Activated T-cell treated with anti-CD3 and anti-CD28 coated beads, Interleukin-2, amount 50 U/mL, for 48 hours (primary cell): ENCODE measurements around the gene CLEC1A.

Experiments
- DNase-seq, 2 experiments: peaks; one replicate each; pipeline ENCODE4 v3.0.0-alpha.2; 2020

Gene CLEC1A

GRCh38 chr12:10098791-10099190 lies at the start of gene CLEC1A:
CLEC1A (minus strand) TSS chr12:10098985; CDS start chr12:10098922, 63 bp downstream.
- no peak for DNase-seq

GRCh38 chr12:10147714-10148403 lies 49.1 kb upstream of the CLEC1A start:
- DNase-seq: no peak

- DNase-seq: no peak
These were observed 44.3 kb upstream of the CLEC1A start for GRCh38 chr12:10142976-10143589.

- peak; percentile 41 to 53 for DNase-seq
These were observed 41.2 kb upstream of the CLEC1A start for GRCh38 chr12:10140001-10140400.

- no peak for DNase-seq
These were observed 37.9 kb upstream of the CLEC1A start for GRCh38 chr12:10136637-10137205.

- no peak for DNase-seq
These were observed 36.3 kb upstream of the CLEC1A start for GRCh38 chr12:10135126-10135525.

GRCh38 chr12:10132850-10133370 lies 34.1 kb upstream of the CLEC1A start:
- no peak for DNase-seq

- DNase-seq: no peak
These were observed 32.4 kb upstream of the CLEC1A start for GRCh38 chr12:10131111-10131690.

- DNase-seq: no peak
These were observed 31.3 kb upstream of the CLEC1A start, which contains the start of gene CLEC7A for GRCh38 chr12:10130042-10130441. CLEC7A (minus strand) TSS chr12:10130199; CDS start chr12:10130082, 117 bp downstream.

GRCh38 chr12:10128687-10129086 lies 29.9 kb upstream of the CLEC1A start:
- no peak for DNase-seq

GRCh38 chr12:10126413-10126812 lies 27.6 kb upstream of the CLEC1A start:
- no peak for DNase-seq

- no peak for DNase-seq
These were observed 23.9 kb upstream of the CLEC1A start for GRCh38 chr12:10122689-10123088.

GRCh38 chr12:10121278-10121677 lies 22.5 kb upstream of the CLEC1A start:
- DNase-seq: no peak

GRCh38 chr12:10119066-10119465 lies 20.3 kb upstream of the CLEC1A start:
- DNase-seq: no peak

GRCh38 chr12:10115890-10116289 lies 17.1 kb upstream of the CLEC1A start:
- no peak for DNase-seq

GRCh38 chr12:10115311-10115710 lies 16.5 kb upstream of the CLEC1A start:
- no peak for DNase-seq

GRCh38 chr12:10113920-10114319 lies 15.1 kb upstream of the CLEC1A start:
- DNase-seq: no peak

GRCh38 chr12:10113075-10113474 lies 14.3 kb upstream of the CLEC1A start:
- DNase-seq: no peak

GRCh38 chr12:10111451-10111850 lies 12.7 kb upstream of the CLEC1A start:
- no peak for DNase-seq

GRCh38 chr12:10110256-10110844 lies 11.6 kb upstream of the CLEC1A start:
- no peak for DNase-seq

GRCh38 chr12:10102322-10102721 lies 3.5 kb upstream of the CLEC1A start:
- no peak for DNase-seq

GRCh38 chr12:10101648-10102220 lies 2.9 kb upstream of the CLEC1A start:
- no peak for DNase-seq

- no peak for DNase-seq
These were observed 2.3 kb upstream of the CLEC1A start for GRCh38 chr12:10101042-10101579.
